HG03103 (cell line): ENCODE measurements around the gene MPDZ.

Experiments
- ATAC-seq: cut with Tn5 transposase; IDR thresholded peaks from one replicate; pipeline ENCODE4 v1.9.1; 2021; ENCODE audit warnings: low read depth; ENCODE audit not compliant: unreplicated experiment

Gene MPDZ

DNA sequence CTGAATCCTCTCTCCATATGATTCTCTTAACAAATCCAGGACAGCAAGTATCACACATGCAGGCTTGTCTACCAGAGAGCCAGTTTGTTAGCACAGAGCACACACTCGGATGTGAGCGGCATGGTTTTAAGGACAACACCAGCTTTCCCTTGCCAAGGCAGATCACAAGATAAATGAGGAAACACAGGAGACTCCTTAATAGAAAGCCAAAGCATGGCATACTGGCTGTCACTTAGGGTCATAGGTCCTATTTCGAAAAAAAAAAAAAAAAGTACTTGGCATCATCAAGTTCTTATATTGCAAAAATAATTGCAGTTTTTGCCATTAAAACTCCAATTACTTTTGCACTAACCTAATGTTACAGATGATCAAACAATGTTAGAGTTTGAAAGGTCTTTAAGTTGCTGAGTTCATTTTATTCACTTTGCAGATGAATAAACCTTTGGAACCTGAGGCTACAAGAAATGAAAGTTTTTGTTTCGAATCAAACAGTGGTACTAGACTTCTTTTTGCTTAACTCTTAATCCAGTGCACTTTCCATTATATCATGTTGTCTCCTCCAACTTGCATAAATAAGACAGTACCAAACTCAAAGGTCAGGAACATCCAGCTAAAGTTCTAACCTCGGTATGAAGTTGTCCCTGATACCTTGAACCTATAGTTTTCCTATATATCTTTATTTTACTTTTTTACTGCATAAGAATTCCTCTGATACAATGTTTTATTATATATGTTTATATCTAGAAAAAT lies 138.5 kb downstream of the MPDZ start:
- no peak for ATAC-seq

GRCh38 chr9:13139641-13140171 lies 139.8 kb downstream of the MPDZ start:
- ATAC-seq: no peak

DNA sequence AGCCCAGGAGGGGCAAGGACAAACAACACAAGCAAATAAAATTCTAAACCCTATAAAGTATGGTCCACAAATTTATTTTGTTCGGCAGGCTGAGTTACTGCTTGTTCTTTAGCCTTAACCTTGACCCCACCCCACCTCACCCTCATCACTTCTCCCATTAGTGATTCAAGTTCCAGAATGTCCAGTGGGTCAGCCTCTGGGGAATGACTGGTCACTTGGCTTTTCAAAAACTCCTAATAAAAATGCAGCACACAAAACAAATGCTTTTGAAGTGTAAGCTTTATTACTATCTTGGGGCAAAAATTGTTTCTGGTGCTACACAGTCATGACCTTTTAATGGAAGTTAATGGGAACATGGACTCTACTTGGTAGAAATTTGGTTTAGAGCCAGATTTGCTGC lies 142.1 kb downstream of the MPDZ start:
- ATAC-seq: no peak

- ATAC-seq: no peak
These were observed 147.5 kb downstream of the MPDZ start for GRCh38 chr9:13131991-13132390.

DNA sequence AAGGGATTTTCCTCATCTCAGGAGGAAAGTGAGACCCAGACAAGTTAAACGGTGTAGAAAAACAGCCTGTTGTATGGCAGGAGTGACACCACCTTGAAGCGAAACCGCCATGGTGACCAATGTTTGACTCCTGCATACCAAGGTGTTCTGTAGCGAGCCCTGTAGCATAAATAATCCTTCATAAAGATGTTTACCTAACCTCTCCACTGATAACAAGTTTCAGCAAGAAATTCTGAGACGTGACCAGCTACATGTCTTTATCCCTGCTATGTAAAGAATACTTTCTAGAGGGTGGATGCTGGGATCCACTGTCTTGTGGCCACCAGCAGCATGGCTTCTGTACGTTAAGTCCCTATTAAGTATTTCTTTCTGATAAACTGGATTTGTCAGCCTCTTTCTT lies 148.1 kb downstream of the MPDZ start:
- no peak for ATAC-seq

GRCh38 chr9:13128266-13128860 lies 151.1 kb downstream of the MPDZ start:
- no peak for ATAC-seq

GRCh38 chr9:13127131-13127530 lies 152.4 kb downstream of the MPDZ start:
- no peak for ATAC-seq

GRCh38 chr9:13125261-13125660 lies 154.2 kb downstream of the MPDZ start:
- ATAC-seq: no peak

- ATAC-seq: no peak
These were observed 156.6 kb downstream of the MPDZ start for GRCh38 chr9:13122756-13123369.

- ATAC-seq: no peak
These were observed 161.2 kb downstream of the MPDZ start for GRCh38 chr9:13118313-13118712.

- no peak for ATAC-seq
These were observed 163.2 kb downstream of the MPDZ start for GRCh38 chr9:13116292-13116691.

- ATAC-seq: no peak
These were observed 165.7 kb downstream of the MPDZ start for GRCh38 chr9:13113751-13114150.

DNA sequence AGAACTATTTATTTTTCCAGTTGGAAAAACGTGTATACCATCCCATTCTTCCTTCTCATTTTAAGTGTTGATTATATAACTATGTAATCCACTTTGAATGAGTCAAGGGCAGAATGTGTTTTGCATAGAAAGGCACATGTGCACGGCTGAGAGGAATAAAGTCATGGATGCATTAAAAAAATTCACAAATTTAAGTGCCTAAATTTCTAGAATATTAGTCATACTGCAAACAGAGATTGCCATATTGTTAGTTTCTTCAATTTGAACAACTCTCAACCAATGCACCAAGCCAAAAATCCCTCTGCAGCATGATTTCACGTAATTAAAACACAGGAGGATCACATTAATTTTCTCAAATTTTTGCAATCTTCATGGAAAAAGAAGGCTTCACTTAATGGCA lies 166.3 kb downstream of the MPDZ start:
- ATAC-seq: no peak

GRCh38 chr9:13111778-13112177 lies 167.7 kb downstream of the MPDZ start:
- no peak for ATAC-seq

- ATAC-seq: no peak
These were observed 168.6 kb downstream of the MPDZ start for GRCh38 chr9:13110766-13111417.

- no peak for ATAC-seq
These were observed 169.7 kb downstream of the MPDZ start for GRCh38 chr9:13109781-13110180.

GRCh38 chr9:13107008-13107407 lies 172.5 kb downstream of the MPDZ start:
- no peak for ATAC-seq

- ATAC-seq: no peak
These were observed 178.4 kb downstream of the MPDZ start for GRCh38 chr9:13100914-13101572.

DNA sequence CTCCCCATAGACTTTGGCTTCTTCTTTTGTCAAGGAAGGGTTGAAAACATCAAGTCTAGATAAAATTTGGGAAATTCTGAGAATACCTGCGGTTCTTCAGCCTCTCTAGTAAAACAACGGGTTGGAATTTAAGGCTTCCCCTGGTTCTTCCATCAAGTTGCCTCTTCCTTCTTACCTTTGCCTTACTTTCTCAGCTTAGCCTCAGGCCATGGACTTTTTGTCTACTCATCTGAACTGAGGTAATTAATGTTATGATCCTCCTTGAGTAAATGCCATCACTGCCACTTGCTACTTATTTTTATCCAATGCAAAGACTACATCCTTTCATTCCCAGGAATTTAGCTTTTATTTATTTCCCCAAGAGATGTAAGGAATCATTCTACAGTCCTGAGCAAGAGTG lies 184.4 kb downstream of the MPDZ start:
- ATAC-seq: no peak

GRCh38 chr9:13090628-13091027 lies 188.9 kb downstream of the MPDZ start:
- no peak for ATAC-seq

- no peak for ATAC-seq
These were observed 189.8 kb downstream of the MPDZ start for GRCh38 chr9:13089666-13090065.
